GM12801 (cell line): Measurements from ENCODE around the gene GOT2.

Experiments used
- TF ChIP-seq, protein P1 (sequence below): IDR thresholded peaks from one replicate; pipeline ENCODE4 v1.5.1; 2011; ENCODE audit warnings: control low read depth; ENCODE audit not compliant: insufficient read length; ENCODE audit errors: extremely low read depth

GOT2 gene

DNA sequence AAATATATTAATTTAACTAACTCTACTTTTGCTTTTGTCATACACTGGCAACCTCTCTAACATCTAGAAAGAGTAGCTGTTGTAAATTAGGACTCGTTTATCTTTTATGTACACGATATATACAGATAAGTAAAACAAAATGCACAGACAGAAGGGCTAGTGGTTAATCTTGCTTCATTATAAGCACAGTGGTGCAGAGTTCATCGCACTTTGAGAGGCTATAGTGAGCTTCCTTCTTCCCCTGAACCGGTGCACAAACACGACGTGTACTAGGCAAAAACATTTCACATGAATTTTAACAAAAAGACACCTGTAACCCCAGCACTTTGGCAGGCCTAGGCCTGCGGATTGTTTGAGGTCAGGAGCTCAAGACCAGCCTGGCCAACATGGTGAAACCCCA lies 10.4 kb upstream of the GOT2 start:
- TF ChIP-seq, protein P1, sequence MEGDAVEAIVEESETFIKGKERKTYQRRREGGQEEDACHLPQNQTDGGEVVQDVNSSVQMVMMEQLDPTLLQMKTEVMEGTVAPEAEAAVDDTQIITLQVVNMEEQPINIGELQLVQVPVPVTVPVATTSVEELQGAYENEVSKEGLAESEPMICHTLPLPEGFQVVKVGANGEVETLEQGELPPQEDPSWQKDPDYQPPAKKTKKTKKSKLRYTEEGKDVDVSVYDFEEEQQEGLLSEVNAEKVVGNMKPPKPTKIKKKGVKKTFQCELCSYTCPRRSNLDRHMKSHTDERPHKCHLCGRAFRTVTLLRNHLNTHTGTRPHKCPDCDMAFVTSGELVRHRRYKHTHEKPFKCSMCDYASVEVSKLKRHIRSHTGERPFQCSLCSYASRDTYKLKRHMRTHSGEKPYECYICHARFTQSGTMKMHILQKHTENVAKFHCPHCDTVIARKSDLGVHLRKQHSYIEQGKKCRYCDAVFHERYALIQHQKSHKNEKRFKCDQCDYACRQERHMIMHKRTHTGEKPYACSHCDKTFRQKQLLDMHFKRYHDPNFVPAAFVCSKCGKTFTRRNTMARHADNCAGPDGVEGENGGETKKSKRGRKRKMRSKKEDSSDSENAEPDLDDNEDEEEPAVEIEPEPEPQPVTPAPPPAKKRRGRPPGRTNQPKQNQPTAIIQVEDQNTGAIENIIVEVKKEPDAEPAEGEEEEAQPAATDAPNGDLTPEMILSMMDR = no peak

DNA sequence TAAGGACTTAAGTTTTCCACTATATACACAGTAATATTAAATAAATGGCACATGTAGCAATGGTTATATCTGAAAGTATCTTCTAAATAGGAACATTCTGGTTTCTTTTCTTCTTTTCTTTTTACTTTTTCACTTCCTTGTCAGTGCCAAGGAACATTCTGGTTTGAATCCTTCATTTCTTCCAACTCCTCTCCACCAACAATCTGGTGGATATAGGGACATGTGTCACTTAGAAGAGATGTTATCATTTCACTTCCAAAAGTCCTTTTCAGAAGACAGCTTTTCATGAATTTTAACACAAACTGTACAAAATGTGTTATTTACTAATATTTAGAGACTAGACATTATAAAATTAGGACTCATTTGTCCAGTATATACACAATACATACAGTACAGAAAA lies 7.9 kb upstream of the GOT2 start:
- TF ChIP-seq, protein P1 = no peak

DNA sequence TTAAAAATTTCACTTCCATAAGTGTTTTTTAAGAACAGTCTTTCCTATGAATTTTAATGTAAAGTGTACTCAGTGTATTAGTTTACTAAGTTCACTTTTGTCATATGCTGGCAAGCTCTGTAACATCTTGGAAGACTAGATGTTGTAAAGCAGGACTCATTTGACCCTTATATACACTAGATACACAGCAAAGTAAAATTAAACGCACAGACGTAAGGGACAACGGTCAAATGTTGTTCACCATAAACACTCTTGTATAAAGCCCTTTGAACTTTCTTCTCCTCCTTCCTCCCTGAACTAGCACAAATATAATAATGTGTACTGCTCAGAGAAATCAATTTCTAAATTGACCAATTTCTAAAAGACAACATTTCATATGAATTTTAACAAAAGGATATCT lies 7.0 kb upstream of the GOT2 start:
- TF ChIP-seq, protein P1 = no peak

DNA sequence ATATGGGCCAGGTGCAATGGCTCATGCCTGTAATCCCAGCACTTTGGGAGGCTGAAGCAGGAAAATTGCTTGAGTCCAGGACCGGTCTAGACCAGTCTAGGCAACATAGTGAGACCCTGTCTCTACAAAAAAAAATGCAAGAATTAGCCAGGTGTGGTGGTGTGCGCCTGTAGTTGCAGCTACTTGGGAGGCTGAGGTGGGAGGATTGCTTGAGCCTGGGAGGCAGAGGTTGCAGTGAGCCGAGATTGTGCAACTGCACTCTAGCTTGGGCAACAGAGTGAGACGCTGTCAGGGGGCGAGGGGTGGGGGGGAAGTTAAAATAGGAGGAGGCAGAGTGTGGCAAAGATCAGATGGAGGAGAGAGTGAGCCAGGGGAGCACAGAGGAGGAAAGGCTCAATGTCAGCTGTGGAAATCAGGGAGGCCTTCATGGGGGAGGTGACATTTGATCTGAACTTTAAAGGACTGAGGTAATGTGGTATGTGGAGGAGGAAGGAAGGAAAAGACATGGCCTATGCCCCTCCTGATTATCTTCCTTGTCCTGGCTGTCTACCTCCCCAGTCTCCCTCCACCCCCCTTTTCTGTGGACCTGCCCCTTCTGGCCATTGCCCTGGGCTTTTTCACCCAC lies 4.7 kb upstream of the GOT2 start:
- TF ChIP-seq, protein P1 = no peak

DNA sequence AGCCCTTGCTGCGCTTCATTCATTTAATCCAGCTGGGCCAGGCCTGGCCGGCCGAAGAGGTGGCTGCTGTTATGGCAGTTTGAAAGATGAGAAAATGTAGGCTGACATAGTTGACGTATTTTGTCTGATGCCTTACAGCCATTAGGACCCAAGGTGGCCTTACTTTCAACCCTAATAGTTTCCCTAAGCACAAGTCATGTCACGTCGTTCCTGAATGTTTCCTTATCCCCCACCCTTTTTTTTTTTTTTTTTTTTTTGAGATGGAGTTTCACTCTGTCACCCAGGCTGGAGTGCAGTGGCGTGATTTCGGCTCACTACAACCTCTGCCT lies 307 bp upstream of the GOT2 start:
- TF ChIP-seq, protein P1 = no peak

DNA sequence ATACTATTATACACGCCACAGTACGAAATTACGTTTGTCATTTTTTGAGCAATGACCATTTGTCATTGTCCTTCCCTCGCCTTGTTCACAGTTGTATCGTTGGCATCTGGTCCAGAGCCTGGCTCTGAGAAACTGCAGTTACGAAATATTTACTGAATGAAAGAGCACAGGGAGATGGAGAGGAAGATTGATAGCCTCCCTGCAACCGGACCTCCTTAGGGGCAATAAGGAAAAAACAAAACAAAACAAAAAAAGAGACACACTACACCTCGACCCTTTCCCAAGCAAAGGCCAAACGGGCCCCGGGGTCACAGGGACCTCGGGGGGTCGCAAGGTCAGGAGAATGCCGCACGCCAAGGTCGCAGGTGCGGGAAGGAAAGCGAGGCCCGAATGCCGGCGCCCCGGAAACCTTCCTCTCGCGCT lies 857 bp downstream of the GOT2 start:
- TF ChIP-seq, protein P1 = no peak

DNA sequence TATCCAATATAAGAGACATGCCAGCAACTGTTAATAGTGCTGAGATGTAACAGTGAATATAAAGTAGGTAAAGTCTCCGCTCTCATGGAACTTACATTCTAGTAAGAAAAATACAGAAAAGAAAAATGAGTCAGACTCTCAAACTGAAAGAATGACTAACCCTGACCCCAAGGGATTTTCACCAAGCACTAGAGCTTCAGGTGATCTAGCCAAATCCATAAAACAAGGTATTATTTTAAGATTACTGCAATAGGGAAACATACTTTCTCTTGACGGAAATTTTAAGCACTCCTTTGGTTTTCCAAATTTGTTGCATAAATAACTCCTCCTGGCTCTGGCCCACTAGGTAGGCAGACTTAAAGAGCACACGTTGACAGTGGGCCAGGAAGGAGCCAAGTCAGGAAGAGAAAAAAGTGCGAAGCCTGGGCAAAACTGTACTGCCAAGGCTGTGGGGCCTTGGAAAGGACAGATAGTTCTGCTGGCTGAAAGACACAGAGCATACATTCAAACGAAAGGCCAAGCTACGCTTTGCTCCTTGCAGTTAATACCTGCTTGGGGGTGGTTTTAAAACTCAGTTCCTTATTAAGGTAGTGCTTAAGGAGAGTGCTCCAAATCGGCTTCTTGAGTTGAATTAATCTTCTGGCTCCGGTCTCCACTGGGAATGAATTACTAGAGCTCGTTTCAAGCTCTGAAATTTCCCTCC lies 1.4 kb downstream of the GOT2 start:
- TF ChIP-seq, protein P1 = no peak
